ENCODE results near the gene SLC41A1.

The SLC41A1 gene

GRCh38 chr1:205767248-205767647 lies 45.8 kb downstream of the SLC41A1 start:
- no peak overlapping the region for H3K27ac ChIP-seq
- TF ChIP-seq ZFX (IDR thresholded peaks at IDR 0.05; ENCODE audit: borderline replicate concordance) (no peak), CTCF (IDR thresholded peaks at IDR 0.05) (no peak)

DNA sequence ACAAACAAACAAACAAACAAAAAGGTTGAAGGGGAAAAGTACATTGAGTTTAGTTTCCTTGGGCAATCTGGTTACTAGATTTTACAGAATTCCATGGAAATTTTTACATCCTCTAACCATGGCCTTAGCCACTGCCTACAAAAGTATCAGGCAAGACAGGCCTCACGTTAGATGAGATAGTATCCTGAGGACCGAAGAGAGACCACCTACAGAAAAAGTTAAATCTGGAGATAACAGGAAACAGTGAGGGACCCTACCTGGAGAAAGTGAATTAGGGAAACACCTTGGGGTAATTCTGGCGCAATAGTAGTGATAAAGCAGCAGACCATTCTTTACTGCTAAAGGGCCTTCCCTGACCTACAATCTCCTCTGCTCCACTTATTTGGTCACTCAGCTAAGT lies 46.4 kb downstream of the SLC41A1 start:
- TF ChIP-seq CTCF (IDR thresholded peaks at IDR 0.05) (no peak), ZFX (IDR thresholded peaks at IDR 0.05; ENCODE audit: borderline replicate concordance) (no peak)
- no peak overlapping the region for H3K27ac ChIP-seq

DNA sequence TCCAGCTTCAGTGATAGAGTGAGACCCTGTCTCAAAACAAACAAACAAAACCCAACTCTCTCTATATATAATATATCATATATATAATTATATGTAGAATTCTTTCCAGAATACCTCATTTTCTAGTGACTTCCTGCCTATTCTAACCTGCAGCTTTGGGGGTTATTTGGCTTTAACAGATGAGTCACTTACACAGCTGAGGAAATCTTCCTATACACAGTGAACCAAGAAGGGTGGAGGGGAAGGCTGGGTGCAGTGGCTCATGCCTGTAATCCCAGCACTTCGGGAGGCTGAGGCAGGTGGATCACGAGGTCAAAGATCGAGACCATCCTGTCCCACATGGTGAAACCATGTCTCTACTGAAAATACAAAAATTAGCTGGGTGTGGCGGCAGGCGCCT lies 47.0 kb downstream of the SLC41A1 start:
- no peak for TF ChIP-seq CTCF (IDR thresholded peaks at IDR 0.05)
- TF ChIP-seq ZFX (IDR thresholded peaks at IDR 0.05; ENCODE audit: borderline replicate concordance): no peak

DNA sequence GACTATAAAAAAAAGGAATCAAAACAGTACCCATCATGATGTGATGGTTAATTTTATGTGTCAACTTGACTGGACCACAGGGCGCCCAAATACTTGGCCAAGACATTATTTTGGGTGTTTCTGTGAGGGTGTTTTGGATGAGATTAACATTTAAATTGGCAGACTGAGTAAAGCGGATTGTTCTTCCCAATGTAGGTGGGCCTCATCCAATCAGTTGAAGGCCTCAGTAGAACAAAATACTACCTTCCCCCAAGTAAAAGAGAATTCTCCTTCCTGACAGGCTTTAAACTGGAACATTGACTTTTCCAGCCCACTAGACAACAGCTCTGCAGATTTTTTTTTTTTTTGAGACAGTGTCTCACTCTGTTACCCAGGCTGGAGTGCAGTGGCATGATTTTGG lies 48.4 kb downstream of the SLC41A1 start:
- TF ChIP-seq ZFX (IDR thresholded peaks at IDR 0.05; ENCODE audit: borderline replicate concordance): no peak
- no peak overlapping the region for H3K27ac ChIP-seq

More for the DNA sequence above, 47.0 kb downstream of the SLC41A1 start:
- no peak overlapping the region for H3K27ac ChIP-seq

GRCh38 chr1:205763980-205764379 lies 49.0 kb downstream of the SLC41A1 start:
- H3K27ac ChIP-seq: no peak overlapping the region
- no peak for TF ChIP-seq CTCF (IDR thresholded peaks at IDR 0.05)
- no peak for TF ChIP-seq ZFX (IDR thresholded peaks at IDR 0.05; ENCODE audit: borderline replicate concordance)

DNA sequence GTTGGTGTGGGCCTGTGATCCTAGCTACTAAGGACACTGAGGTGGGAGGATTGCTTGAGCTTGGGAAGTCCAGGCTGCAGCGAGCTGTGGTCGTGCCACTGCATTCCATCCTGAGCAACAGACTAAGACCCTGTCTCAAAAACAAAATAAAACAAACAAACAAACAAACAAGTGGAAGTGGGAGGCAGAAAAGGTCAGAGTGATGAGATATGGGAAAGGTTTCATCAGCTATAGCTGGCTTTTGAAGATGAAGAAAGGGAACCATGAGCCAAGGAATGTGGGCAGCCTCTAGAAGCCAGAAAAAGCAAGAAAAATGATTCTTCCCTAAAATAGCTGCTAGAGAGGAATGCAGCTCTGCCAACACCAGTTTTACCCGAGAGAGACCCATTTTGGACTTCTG lies 52.4 kb downstream of the SLC41A1 start:
- no peak overlapping the region for H3K27ac ChIP-seq
- no peak for TF ChIP-seq ZFX (IDR thresholded peaks at IDR 0.05; ENCODE audit: borderline replicate concordance)
- TF ChIP-seq CTCF (IDR thresholded peaks at IDR 0.05): no peak

DNA sequence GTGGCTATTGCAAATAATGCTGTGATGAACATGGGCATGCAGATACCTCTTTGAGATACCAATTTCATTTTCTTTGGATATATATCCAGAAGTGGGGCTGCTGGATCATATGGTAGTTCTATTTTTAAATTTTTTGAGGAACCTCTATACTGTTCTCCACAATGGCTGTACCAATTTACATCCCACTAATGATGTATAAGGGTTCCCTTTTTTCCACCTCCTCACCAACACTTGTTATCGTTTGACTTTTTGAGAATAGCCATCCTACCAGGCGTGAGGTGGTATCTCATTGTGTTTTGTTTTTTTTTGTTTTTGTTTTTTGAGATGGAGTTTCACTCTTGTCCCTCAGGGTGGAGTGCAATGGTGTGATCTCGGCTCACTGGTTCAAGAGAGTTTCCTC lies 56.4 kb downstream of the SLC41A1 start:
- no peak for TF ChIP-seq ZFX (IDR thresholded peaks at IDR 0.05; ENCODE audit: borderline replicate concordance)
- no peak for TF ChIP-seq CTCF (IDR thresholded peaks at IDR 0.05)
- H3K27ac ChIP-seq: no peak overlapping the region

DNA sequence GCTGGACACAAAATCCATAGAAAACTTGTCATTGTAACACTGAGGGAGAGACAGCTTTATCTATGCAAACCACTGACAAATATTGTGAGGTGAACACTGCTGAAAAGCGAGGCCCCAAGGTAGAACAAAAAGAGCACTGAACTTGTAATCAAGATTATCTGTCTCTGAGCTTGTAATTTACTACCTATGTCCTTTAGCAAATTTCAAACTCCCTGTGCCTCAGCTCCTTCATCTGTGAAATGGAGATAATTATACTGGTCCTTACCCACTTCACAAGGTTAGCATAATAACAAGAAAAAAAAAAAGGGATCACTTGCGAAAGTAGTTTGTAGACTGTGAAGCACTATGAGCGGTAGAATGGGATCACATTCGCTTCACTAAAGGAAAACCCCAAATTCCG lies 58.1 kb downstream of the SLC41A1 start:
- H3K27ac ChIP-seq: no peak overlapping the region
- TF ChIP-seq ZFX (IDR thresholded peaks at IDR 0.05; ENCODE audit: borderline replicate concordance) (no peak), CTCF (IDR thresholded peaks at IDR 0.05) (no peak)

Measured in 22Rv1 (cell line).